HG02884 (cell line): ENCODE data around the gene FAM98B.

Experiments
- ATAC-seq: cut with Tn5 transposase; IDR thresholded peaks from one replicate; pipeline ENCODE4 v1.9.1; 2021; ENCODE audit warnings: mild to moderate bottlenecking, moderate library complexity; ENCODE audit not compliant: unreplicated experiment

The FAM98B gene

DNA sequence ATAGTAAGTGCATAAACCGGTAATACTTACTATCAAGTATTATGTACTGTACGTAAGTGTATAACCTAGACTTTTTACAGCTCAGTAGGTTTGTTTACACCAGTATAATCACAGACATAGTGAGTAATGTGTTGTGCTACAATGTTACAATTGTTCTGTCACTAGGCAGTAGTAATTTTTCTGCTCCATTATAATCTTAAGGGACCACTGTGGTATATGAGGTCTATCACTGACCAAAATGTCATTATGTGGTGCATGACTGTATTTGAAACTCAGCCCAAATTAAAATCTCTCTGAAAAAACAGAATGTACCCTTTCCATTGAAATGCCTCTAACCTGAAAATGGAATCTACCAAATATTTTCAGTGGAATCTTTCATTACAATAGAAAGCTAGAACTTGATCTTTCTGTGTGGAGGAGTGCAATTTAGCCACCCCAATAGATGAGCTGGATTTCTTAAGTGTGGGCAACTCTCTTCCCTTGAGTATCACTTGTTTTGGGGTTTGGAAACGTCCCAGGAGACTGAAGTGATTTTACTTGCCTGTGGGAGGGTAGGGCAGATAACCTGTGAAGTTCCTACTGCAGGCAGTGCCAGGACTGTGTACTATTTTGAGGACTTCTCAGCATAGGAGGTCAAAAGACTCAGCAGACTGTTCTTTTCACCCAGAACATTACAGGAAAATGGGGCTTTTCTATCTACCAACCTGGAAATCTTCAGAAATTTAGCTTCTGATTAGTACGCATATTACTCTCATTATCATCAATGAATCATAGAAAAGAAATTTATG lies 50.9 kb downstream of the FAM98B start:
- ATAC-seq = no peak

DNA sequence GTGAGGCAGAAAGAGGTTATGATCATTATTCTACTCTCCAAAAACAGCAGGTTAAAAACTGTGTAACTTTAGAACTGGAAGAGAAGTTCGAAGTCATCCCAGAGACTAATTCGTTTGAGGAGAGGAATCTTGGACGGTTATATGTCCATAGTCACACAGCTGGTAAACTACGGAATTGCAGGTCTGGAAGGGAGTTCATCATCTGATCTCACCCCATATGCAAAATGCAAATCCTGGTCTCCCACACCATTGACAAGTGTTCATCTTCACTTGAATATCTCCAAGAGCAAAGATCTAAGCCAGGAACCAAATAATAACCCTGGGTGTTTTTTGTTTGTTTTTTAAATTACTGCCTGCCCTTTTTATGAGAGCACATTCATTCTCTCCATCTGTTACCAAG lies 53.1 kb downstream of the FAM98B start:
- no peak for ATAC-seq

DNA sequence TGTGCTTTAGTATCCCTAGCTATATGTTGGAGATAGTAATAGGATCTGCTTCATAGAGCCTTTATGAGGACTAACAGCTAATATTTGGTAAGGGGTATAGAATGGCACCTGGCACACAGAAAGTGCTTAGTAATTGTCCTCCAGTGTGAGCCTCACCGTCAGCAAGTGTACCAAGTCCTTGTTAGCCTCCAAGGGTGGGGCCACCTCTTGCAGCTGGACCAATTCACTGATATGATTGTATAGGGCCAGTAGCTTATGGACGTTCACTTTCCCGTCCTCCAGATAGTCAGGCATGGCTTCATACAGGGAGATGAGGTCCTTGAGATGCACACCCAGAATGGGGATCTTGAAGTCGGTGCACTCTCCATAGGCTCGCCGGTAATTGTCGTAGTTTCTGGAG lies 53.6 kb downstream of the FAM98B start:
- no peak for ATAC-seq

DNA sequence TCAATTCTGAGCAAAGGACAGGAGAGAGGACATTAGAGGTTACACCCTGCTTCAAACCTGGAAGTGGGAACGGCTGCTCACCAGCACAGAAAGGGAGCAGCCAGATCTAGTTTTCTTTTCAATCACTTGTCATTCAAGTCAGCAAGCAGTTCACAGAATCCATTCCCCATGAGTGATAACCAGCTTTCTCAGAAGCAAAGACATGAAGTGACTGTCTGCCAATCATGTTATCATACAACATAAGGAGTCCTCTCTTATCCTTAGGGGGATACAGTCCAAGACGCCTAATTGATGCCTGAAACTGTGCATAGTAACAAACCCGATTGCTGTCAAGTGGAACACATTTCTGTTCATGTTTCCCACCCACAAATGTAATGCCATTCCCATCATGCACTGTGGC lies 54.7 kb downstream of the FAM98B start:
- peak; percentile 66 for ATAC-seq

DNA sequence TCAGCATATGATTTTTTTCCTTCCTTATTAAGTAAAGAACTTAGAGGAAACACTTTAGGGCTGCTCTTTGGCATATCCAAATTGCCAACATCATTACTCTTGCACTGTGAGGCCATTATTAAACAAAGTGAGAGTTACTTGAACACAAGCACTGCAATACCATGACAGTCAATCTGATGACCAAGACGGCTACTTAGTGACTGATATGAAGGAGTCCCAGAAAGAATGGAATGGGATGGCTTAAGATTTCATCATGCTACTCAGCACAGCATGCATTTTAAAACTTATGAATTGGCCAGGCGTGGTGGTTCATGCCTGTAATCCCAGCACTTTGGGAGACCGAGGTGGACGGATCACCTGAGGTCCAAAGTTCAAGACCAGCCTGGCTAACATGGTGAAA lies 55.2 kb downstream of the FAM98B start:
- ATAC-seq = no peak

DNA sequence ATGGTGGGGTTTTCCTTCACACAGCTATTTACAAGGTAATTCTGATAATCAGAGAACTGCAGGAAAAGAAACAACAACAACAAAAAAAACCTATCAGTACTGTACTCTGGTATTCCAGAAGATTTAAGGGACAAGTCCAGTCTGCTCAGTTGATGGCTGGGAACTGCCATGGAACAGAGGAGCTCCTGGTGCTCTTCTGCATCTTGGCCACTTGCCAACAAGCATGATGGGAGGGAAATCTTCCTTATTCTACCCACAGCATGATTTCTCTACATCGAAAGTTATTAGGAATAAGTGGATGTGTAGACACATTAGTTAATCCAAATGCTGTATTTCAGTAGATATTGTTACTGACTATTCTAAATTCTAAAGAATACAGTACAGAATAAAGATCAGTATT lies 59.0 kb downstream of the FAM98B start:
- no peak for ATAC-seq

DNA sequence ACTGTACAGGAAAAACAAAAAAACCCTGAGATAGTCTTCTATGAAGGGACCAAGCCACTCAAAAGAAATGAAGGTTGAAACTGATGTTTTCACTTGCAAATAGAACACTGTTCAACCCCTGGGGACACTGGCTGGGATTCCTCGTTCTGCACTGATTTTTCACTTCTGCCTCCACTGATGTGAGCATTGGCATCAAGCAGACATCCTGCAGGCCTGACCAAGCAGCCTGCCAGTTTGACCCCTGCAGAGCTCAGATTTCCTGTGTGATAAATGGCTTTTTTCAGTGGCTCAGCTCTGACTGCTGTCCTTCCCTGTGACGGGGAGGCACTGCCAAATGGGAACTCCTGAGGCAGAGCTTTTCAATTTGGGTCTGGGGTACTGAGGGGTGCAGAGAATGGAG lies 60.7 kb downstream of the FAM98B start:
- no peak for ATAC-seq

DNA sequence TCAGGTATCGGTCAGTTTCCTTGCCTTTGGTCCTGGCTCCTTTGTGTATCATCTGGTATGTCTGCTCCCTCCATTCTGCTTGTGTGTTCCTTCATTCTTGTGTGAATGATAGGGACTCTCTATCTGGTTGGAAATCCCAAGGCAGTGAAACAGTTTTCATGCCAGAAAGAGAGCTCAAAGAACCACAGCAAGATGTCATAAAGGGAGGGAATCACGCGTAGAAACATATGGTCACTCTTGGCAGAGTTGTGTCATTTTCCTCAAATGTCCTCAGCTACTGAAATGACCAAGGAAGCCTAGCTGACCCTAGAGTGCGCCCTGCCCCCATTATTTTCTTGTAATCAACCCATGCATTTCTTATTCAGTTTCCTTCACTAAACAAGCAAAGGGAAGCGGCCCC lies 62.7 kb downstream of the FAM98B start:
- ATAC-seq = no peak

DNA sequence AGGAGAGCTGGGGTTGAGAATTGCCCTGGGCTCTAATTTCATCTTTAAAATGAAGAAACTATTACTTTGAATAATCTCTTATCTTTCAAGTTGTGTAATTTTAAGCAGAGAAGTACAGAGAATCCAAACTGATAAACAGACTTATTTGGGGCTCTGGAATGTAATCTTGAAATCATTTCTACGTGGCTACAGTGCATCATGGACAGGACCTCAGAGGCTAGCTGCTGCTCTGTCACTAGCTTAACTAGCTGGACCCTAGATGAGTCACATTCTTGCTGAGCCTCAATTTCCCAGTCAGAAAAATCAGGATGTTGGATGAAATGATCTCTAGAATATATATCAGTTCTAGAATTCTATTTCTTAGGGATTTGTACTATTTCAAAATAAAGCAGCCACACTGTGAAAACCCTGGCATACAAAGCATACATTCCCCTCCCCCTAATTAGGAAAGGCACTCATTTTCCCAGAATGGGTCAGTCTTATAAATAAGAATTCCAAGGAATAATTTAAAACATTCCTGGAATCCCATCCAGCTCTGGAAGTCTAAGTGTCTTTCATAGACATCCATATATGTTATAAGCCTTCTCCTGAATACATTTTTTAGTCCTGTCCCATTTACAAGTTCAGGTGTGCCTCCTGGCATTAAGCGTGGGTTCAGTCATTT lies 63.5 kb downstream of the FAM98B start:
- ATAC-seq = no peak

DNA sequence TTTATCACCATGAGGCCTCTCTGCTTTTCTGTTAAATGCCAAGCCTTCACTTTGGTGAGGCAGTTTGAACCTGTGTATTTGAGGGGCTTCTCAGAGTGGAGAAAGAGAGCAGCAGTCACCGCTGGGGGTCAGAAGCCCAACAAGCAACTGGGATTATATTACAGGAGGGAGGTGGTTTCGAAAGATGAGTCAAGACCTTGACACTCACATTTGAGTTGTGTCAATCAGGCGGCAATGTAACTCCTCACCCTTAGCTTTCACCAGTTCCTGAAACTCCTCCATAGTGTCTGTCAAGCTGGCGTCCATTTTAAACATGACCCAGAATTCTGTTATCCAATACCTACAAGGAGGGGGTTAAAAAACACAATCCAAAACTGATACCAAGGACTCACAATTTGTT lies 64.2 kb downstream of the FAM98B start:
- no peak for ATAC-seq

DNA sequence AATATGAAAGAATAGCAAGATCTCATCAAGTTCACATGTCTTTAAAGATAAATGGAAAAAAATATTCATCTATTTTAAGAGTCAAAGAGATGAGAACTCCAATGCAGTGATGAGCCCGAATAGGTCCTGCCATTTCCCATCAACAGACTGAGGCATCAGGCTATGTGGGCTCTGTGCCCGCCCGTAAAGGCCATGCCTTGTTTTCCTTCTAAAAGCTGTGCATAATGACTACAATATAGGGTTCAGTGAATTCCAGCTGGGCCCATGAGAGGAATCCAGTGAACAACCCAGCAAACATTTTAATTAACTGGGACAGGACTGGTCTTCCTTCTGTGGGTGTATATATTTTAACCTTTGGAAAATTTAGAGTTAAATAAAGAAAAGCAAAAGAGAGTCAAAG lies 66.1 kb downstream of the FAM98B start:
- no peak for ATAC-seq

DNA sequence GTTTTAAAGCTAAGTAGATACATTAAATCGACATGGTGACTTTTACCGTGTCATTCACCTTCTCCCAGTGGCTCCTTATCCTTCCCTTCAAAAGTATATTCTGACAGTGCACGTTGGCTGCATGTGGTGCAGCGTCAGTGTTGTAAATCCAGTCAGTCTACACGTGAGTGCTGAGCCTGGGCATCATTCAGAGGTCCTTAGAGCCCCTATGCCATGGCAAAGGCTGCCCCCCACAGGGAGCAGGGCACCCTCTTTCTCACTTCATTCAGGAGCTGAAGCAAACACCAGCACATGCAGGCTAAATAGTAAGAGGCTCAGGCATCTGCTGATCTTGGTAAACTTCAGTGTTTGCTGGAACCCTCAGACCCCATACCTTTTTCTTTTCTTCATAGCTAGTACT lies 67.4 kb downstream of the FAM98B start:
- no peak for ATAC-seq

DNA sequence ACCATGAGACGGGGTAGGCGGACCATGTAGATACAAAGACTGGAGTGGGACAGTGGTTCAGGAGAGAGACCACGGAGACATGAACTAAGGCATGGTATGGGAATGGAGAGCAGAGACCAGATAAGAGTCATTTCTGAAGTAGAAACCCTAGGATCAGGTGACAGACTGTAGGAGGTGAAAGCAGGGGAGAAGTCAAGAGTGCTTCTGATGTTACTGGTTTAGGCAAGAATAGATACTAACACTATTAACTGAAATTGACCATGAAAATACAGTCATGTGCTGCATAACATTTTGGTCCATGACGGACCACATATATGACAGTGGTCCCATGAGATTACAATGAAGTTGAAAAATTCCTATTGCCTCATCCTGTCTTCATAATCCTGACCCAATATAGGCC lies 69.0 kb downstream of the FAM98B start:
- peak; percentile 54 for ATAC-seq

DNA sequence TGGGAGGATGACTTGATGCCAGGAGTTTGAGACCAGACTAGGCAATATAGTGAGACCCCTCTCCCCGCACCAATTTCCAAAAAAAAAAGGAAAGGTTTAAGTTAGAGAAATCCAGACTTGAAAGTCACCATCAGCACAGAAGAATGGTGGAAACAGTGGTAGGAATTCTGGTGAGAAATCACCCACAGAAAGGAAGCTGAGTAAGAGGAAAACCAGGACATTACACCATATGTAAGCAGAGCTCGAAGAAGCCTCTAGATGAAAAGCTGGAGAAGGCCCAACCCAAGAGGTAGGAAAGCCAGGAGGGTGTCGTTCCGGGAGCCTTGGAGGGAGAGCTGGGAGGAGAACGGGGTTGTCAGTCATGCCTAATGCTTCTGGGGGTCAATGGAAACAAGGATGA lies 70.2 kb downstream of the FAM98B start:
- no peak for ATAC-seq

DNA sequence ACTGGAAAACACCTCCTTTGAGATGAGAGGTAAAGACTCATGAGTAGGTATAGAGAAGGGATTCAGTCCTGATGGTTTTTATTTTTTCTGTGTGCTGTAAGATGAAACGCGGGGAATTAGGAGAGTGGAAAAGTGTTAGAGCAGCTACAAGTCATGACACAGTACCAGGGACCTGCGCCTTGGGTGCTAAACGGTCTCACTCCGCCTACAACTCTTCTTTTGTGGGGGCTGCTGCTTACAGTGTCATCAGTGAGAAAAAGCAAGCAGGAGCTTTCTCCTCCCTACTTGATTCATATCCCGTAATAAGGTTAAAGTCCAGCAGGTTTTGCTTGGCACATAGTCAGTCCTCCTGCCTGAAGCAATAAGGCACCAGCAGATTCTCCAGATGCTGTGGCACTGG lies 71.6 kb downstream of the FAM98B start:
- no peak for ATAC-seq

DNA sequence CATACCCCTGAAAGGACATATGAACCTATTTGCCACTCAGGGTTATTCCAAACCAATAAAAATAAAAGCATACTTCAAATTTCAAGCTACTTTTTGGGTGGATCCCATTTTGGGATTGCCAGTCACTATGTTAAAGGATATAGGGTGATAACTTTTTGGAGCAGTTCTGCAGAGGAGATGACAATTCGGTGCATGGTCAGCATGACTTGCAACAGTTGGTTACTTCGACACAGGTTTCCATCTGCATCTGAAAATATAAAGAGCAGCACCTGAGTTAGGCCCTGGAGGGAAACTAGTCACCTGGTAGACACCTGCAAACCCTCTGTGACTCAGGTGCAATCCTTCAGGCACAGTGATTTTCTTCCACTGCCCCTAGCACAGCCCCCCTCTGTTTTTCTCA lies 72.2 kb downstream of the FAM98B start:
- ATAC-seq = no peak

DNA sequence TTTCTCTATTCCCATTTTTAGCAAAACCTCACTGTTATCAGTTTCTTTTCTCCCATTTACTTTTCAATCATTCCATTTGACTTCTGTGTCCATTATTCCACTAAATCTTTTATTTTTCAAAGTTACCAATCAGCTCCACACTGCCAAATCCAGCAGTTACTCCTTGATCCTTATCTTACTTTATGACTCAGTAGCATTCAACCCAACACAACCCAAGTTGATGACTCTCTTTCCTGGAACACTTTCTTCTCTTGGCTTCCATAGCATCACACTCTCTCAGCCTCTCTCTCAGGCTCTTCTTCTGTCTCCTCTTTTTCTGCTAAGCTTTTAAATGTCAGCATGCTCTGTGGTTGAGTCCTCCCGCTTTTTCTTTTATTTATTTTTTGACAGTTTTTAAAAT lies 74.4 kb downstream of the FAM98B start:
- no peak for ATAC-seq

DNA sequence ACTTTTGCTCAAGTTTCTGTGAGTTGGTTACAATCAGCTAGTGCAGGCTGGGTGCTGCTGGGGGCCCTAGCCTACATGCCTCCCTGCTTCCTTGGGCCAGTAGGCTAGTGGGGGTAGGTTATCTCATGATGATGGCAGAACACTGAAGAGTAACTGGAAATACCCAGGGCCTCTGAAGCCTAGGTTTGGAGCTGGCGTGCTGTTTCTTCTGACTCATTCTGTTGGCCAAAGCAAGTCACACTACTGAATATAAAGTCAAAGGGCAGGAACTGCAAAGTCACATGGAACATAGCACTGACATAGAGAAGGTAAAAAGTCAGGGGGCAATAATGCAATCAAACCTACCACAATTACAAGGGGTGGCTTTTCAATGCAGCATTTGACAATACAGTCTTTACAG lies 76.2 kb downstream of the FAM98B start:
- ATAC-seq = no peak

DNA sequence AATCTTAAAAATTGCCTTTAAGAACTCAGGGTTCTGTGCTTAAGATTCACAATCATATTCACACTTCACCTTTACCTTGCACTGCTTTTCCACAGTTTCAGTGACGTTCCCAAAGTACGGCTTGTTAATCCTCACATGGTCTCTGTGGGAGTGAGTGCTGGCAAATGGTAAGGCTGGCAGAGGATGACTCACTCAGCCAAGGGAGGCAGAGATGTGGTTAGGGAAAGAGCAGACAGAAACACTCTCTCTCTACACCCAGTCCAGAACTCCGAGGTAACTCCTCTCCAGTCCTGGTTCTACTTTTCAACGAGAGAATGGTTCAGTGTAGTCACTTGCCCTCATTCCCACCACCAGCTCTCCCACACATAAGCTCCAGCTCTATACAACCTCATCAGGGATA lies 77.6 kb downstream of the FAM98B start:
- ATAC-seq = no peak

DNA sequence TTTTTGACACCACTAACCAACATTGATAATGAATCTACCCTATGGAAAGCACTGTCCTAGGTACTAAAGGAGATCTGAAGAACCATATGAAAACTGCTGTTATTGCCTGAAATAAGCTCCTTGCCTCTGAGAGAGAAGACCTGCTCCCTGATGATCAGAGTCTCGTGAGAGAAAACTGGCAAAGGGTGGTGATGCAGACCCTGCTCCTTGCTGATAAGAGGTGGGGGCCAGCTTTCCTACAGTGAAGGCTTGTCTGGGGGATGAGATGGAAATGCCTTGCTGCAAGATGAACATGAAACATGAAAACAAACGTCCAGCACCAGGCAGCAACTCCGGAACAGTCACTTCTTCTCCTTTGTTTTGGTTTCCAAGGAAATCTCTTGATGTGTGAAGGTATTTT lies 78.8 kb downstream of the FAM98B start:
- no peak for ATAC-seq

DNA sequence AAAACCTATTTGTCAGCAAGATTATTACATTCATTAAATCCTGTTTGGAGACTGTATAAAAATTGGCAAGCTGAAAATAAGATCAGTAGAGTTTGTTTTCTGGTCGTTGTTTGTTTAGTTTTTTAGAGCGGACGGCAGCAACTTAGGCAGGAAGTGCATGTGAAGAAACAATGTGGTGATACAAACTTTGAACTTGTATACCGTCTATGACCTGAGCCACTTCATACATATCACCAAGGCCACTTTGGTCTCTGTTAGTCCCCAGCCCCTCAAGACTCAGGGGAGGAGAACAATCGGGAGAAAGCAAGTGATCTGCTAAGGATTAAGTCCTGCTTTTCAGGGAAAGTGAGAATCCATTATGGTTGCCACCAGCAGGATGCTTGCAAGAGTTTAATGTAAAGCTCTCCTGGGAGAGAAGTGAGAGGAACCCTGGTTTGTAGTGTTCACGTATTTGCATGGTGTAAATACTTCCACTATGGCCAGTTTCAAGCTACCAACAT lies 79.5 kb downstream of the FAM98B start:
- no peak for ATAC-seq

DNA sequence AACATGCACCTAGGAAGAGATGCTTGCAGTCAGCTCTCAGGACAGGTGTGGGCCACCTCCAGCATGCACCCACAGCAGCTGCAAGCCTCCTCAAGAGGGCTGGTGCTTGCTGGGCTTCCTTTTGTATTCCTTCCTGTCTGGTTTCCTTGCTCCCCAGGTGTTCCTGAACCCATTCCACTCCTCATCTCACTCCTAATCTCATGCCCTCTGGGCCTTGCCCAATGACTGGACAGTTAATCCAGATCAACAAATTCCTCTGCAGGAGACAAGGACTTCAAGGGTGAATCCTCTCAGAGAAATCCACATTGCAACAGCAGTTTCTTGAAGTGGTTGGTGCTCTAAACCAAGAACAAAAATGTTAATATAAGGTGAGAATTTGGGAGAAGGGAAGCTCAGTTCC lies 80.0 kb downstream of the FAM98B start:
- ATAC-seq = no peak

DNA sequence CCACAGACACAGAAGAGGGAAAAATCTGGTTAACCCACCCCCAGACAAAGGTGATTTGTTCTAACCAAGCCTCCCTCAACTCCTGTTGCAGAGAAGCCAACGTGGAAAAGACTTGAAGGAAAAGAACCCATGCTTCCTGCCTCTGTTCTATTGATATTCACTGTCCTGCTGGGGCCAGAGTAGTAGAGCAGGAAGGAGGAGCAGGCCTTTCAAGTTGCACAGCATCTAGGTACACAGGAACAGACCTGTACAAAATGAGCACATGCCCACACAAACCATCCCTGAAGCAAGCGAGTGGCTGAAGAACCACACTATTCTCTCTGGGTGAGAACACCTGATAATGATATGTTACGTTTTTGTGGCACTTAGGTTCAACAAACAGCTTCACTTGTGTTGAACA lies 80.8 kb downstream of the FAM98B start:
- ATAC-seq = no peak
